HepG2 (cell line): ENCODE measurements around the gene LYRM4. TPM values are rescaled to one million over a fixed set of nuclear protein-coding genes. Genes with fewer than 3 reads are reported as not detected.

Experiments used
- ADNP ChIP-seq: sonication (generic); formaldehyde crosslinking; IDR thresholded peaks from 2 replicates; pipeline ENCODE4 v1.4.0; 2020; ENCODE audit warnings: missing genetic modification reagents
- ARNT ChIP-seq: fragments of 450-650 bp; IDR thresholded peaks from 2 replicates; pipeline ENCODE4 v1.6.1; 2017
- ATF5 ChIP-seq: sonication (generic); formaldehyde crosslinking; IDR thresholded peaks from 2 replicates; pipeline ENCODE4 v1.4.0; 2020; ENCODE audit warnings: mild to moderate bottlenecking, low read depth, missing genetic modification reagents
- BHLHE40 ChIP-seq: IDR thresholded peaks from 2 replicates; pipeline ENCODE4 v1.6.1; 2011; ENCODE audit warnings: low read length, improper control_type of control experiment
- CREM ChIP-seq, 2 experiments: sonication (generic) in 1 of 2; formaldehyde crosslinking in 1 of 2; IDR thresholded peaks; 2 replicates each; pipeline versions ENCODE4 v1.4.0 to v1.6.1; 2016 to 2020; ENCODE audit warnings: antibody characterized with exemption in 1 of 2, mild to moderate bottlenecking in 1 of 2, missing genetic modification reagents in 1 of 2
- DBP ChIP-seq: sonication (generic); formaldehyde crosslinking; IDR thresholded peaks from 2 replicates; pipeline ENCODE4 v1.4.0; 2020; ENCODE audit warnings: missing genetic modification reagents; ENCODE audit errors: not compliant biosample characterization
- HMG20A ChIP-seq: IDR thresholded peaks from 2 replicates; pipeline ENCODE4 v1.6.1; 2016; ENCODE audit warnings: borderline replicate concordance
- KDM2A ChIP-seq: sonication (generic); formaldehyde crosslinking; IDR thresholded peaks from 2 replicates; pipeline ENCODE4 v1.4.0; 2020; ENCODE audit warnings: low read depth, missing genetic modification reagents, borderline replicate concordance
- MLX ChIP-seq: IDR thresholded peaks from 2 replicates; pipeline ENCODE4 v1.6.1; 2016
- MXD4 ChIP-seq: IDR thresholded peaks from 2 replicates; pipeline ENCODE4 v1.6.1; 2016; ENCODE audit warnings: mild to moderate bottlenecking, missing biosample characterization, missing genetic modification reagents
- RXRB ChIP-seq: IDR thresholded peaks from 2 replicates; pipeline ENCODE4 v1.6.1; 2016; ENCODE audit warnings: borderline replicate concordance, missing genetic modification reagents, missing compliant biosample characterization
- SMAD1 ChIP-seq: sonication (generic); formaldehyde crosslinking; IDR thresholded peaks from 2 replicates; pipeline ENCODE4 v1.4.0; 2020; ENCODE audit warnings: missing genetic modification reagents, low read depth, mild to moderate bottlenecking, borderline replicate concordance
- SMAD9 ChIP-seq: sonication (generic); formaldehyde crosslinking; IDR thresholded peaks from 2 replicates; pipeline ENCODE4 v1.5.1; 2020; ENCODE audit warnings: mild to moderate bottlenecking, missing genetic modification reagents
- SSRP1 ChIP-seq: IDR thresholded peaks from 2 replicates; pipeline ENCODE4 v1.6.1; 2016; ENCODE audit warnings: control low read depth
- ZBTB7A ChIP-seq: sonication (generic); formaldehyde crosslinking; IDR thresholded peaks from 2 replicates; pipeline ENCODE4 v1.8.0; 2022; ENCODE audit warnings: mild to moderate bottlenecking, missing genetic modification reagents
- ZBTB7B ChIP-seq: sonication (generic); formaldehyde crosslinking; IDR thresholded peaks from 2 replicates; pipeline ENCODE4 v1.4.0; 2020; ENCODE audit warnings: missing genetic modification reagents
- ZNF101 ChIP-seq: sonication (generic); formaldehyde crosslinking; IDR thresholded peaks from 2 replicates; pipeline ENCODE4 v1.4.0; 2020; ENCODE audit warnings: mild to moderate bottlenecking, low read depth, missing genetic modification reagents, borderline replicate concordance
- ZNF136 ChIP-seq: sonication (generic); formaldehyde crosslinking; IDR thresholded peaks from 2 replicates; pipeline ENCODE4 v1.8.1; 2022; ENCODE audit warnings: low read depth, mild to moderate bottlenecking, moderate library complexity, missing genetic modification reagents
- ZNF17 ChIP-seq: sonication (generic); formaldehyde crosslinking; IDR thresholded peaks from 2 replicates; pipeline ENCODE4 v1.5.0; 2020; ENCODE audit warnings: mild to moderate bottlenecking, missing genetic modification reagents
- ZNF180 ChIP-seq: sonication (generic); formaldehyde crosslinking; IDR thresholded peaks from 2 replicates; pipeline ENCODE4 v1.4.0; 2020; ENCODE audit warnings: low read depth, missing genetic modification reagents, borderline replicate concordance
- ZNF224 ChIP-seq: sonication (generic); formaldehyde crosslinking; IDR thresholded peaks from 2 replicates; pipeline ENCODE4 v1.5.0; 2020; ENCODE audit warnings: mild to moderate bottlenecking, missing genetic modification reagents
- ZNF446 ChIP-seq: sonication (generic); formaldehyde crosslinking; IDR thresholded peaks from 2 replicates; pipeline ENCODE4 v1.5.0; 2020; ENCODE audit warnings: mild to moderate bottlenecking, missing genetic modification reagents
- ZNF496 ChIP-seq: sonication (generic); formaldehyde crosslinking; IDR thresholded peaks from 2 replicates; pipeline ENCODE4 v1.8.1; 2023; ENCODE audit warnings: mild to moderate bottlenecking, moderate library complexity, missing genetic modification reagents; ENCODE audit not compliant: insufficient replicate concordance
- ZNF572 ChIP-seq: sonication (generic); formaldehyde crosslinking; IDR thresholded peaks from 2 replicates; pipeline ENCODE4 v1.5.1; 2020; ENCODE audit warnings: mild to moderate bottlenecking, missing genetic modification reagents
- ZNF704 ChIP-seq: sonication (generic); formaldehyde crosslinking; IDR thresholded peaks from 2 replicates; pipeline ENCODE4 v1.8.1; 2023; ENCODE audit warnings: mild to moderate bottlenecking, inconsistent platforms, moderate library complexity, missing genetic modification reagents, borderline replicate concordance
- ZSCAN30 ChIP-seq: sonication (generic); formaldehyde crosslinking; IDR thresholded peaks from 2 replicates; pipeline ENCODE4 v1.5.0; 2020; ENCODE audit warnings: mild to moderate bottlenecking, missing genetic modification reagents
- polyA plus RNA-seq, 8 experiments: library from polyadenylated mRNA; depleted of rRNA in 3 of 8; stranded (reverse) in 7 of 8; unstranded in 1 of 8; fragments of >200 nt; fragmentation: Illumina TruSeq in 4 of 8; extraction: Trizol in 4 of 8; gene quantifications; 2 replicates each; pipeline versions ENCODE4 v1.2.1 to v1.2.3, GENCODE V29; 2011 to 2016; ENCODE audit warnings: low read depth in 4 of 8, missing spikeins in 1 of 8, mixed read lengths in 1 of 8; ENCODE audit not compliant: insufficient read depth in 1 of 8
- total RNA-seq, 5 experiments: library from RNA; depleted of rRNA; stranded (reverse); fragments of >200 nt; fragmentation: Illumina TruSeq; extraction: Trizol; gene quantifications; 2 replicates each; pipeline ENCODE4 v1.2.3, GENCODE V29; 2016; ENCODE audit warnings: low read depth in 1 of 5
- TF ChIP-seq, protein P1 (sequence below): sonication (generic); formaldehyde crosslinking; IDR thresholded peaks from 2 replicates; pipeline ENCODE4 v1.4.0; 2020; ENCODE audit warnings: missing genetic modification reagents

LYRM4 gene
- total and polyA plus RNA-seq, 2 of the 13 experiments (the other 11 are each of a cell fraction or from before 2014, with no cell fraction given), result 64.6 to 67.5 TPM

DNA sequence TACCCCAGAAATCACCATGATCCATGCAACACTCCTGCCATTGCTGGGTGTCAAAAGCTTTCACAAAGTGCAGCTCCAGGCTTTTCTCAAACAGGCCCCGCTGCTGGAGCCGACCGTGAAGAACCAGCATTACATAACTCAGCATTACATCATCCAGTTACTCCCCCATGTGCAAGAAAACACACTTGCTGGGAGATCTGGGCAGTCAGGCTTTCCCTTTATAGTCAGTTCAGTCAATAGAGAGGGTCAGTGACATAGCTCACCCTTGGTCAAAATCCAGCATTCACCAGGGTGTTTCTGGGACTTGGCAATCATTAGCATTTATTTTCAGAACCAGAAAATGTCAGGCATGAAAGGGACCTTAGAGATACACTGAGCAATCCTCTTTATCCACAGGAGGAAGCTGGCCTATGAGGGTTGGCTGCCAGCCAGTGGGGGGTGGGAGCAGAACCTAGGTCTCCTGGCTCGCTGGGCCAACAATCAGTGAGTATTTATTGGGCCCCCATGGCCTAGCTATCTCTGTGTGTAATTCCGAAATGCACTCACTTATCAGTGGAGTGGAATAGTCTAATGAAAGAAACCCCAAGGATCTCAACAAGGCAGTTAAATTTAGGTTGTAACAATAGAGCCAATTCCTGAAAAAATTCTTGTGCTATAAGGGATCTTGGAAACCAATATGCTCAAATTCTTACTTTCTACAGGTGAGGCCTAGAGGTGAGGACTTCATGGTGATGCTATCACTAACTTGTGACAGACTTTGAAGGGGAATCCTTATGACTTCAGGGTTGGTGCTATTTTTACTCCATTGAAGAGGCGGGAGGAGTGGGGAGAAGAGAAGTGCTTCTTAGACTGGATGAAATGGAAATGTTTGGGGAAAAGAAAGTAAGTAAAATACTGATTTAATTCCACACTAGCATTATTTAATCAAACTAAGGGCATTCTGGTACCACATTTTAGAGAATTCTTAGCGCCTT lies 54.6 kb downstream of the LYRM4 start (continued):
- TF ChIP-seq ZNF704 (CRISPR knock-in tag), result peak; percentile 45; the same call in 1 of the 2 replicates
- TF ChIP-seq ZSCAN30, result no peak
- TF ChIP-seq ARNT, result no peak
- TF ChIP-seq ZNF17 (CRISPR knock-in tag), result no peak
- TF ChIP-seq ZNF224 (CRISPR knock-in tag), result peak; percentile 92; the same call in 1 of the 2 replicates
- TF ChIP-seq SMAD1 (CRISPR knock-in tag), result no peak
- TF ChIP-seq KDM2A, result peak; percentile 56; the same call in 1 of the 2 replicates
- TF ChIP-seq SSRP1 (CRISPR knock-in tag), result peak; percentile 89; the same call in 1 of the 2 replicates
- TF ChIP-seq SMAD9, result no peak
- TF ChIP-seq MXD4, result no peak; the same call in none of the 2 replicates
- peak; percentile 86 for TF ChIP-seq ZBTB7B (CRISPR knock-in tag)
- no peak for TF ChIP-seq BHLHE40
- TF ChIP-seq HMG20A (CRISPR knock-in tag), result peak; percentile 87; the same call in 1 of the 2 replicates
- TF ChIP-seq ZNF572, result no peak
- TF ChIP-seq CREM (IDR thresholded peaks at IDR 0.05), result peak; percentile 74
- TF ChIP-seq CREM (CRISPR knock-in tag; IDR thresholded peaks at IDR 0.05), result no peak
- no peak for TF ChIP-seq ATF5 (CRISPR knock-in tag)
- TF ChIP-seq, protein P1, sequence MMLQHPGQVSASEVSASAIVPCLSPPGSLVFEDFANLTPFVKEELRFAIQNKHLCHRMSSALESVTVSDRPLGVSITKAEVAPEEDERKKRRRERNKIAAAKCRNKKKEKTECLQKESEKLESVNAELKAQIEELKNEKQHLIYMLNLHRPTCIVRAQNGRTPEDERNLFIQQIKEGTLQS (CRISPR knock-in tag), result peak; percentile 95
- peak; percentile 93 for TF ChIP-seq RXRB (CRISPR knock-in tag)
- TF ChIP-seq DBP (CRISPR knock-in tag), result no peak
- TF ChIP-seq ZNF446 (CRISPR knock-in tag), result no peak
- TF ChIP-seq ZBTB7A, result no peak; the same call in 1 of the 2 replicates
- TF ChIP-seq MLX (CRISPR knock-in tag), result peak; percentile 78
- TF ChIP-seq ZNF136 (CRISPR knock-in tag), result peak; percentile 55; the same call in 1 of the 2 replicates
- TF ChIP-seq ZNF101, result 0 out of 2 replicates have a peak, but pooled peaks have one; percentile 59
- no peak for TF ChIP-seq ADNP (CRISPR knock-in tag)
- no peak for TF ChIP-seq ZNF496 (CRISPR knock-in tag)
- TF ChIP-seq ZNF180, result no peak
